ENCODE measurements around the gene SYCN. TPM values are rescaled to one million over a fixed set of nuclear protein-coding genes. Genes with fewer than 3 reads are reported as not detected.

SYCN gene
- polyA plus RNA-seq, 3 donors from 2014 or later, result not detected

DNA sequence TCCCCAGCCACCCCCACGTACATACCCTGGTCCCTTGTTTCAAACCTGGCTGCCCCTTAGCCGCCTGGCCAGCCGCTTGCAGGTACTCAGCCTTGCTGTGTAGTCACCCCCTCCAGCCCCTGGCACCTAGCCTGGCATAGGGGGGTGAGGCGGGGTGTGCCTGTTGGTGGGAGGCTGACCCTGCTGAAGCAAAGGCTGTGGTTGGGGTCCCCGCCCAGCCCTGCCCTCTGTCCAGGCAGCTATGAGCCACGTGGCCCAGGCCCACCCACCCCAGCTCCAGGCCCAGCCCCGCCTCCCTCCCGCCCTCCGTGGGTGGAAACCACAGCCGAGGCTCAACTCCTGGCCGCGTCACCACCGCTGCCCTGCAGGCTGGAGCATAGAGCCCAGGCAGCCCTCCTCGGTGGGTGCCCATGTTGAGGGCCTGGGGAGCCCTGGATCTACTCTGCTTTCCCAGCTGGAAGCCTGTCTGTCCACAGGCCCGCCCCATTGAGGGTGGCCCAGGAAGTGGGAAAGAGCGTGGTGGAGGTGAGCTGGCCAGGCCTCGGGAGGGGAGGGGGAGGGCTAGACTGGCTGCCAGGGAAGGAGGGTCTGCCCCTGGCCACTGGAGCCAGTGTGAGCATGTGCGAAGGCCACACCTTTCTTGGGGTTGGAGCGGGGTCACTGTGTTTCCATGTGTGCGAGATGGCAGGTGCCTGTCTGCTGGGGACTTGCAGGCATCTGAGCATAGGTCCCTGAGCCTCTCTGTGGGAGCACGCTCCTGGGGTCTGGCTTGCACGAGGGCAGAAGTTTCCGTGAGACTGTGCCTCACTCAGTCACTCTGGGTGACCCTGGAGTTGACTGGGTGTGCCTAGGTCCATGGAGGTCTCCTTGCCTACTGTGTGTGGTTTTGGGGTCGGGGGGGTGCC lies 47.5 kb downstream of the SYCN start:
- H3K4me1 Mint-ChIP-seq, result peaks cover 35 to 49% of the 10 kb centered on the region in 2 donors
- H3K27ac Mint-ChIP-seq, result peak overlapping the region in 2 of 6 donors; percentile 26 to 61
- DNase-seq, result no peak
- H3K4me3 Mint-ChIP-seq, result peak overlapping the region in 1 of 5 donors; percentile 23
- peaks cover 2 to 8% (median 2%) of the 10 kb centered on the region in 3 donors for H3K27me3 Mint-ChIP-seq (ENCODE audit: low read depth in 3 of 3)
- no peaks in the 10 kb centered on the region for H3K9me3 Mint-ChIP-seq
- H3K36me3 Mint-ChIP-seq, result no peaks in the 10 kb centered on the region

DNA sequence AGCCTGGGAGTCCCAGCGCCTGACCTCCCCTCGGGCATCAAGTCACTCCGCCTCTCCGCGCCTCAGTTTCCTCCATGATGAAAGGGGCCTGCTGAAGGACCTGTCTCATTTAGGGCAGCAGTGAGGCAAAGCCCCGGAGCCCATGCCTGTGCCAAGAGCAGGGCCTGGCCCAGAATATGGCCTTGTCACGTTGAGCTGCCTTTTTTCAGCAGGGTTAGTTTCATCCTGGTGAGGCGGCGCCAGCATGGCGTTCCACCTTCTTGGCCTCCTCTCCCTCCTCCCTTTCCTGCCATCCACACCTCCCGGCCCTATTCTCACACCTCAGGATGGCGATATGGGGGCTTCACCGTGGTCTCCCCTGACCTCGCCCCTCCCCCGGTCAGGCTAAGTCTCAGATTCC lies 48.3 kb downstream of the SYCN start:
- no peaks in the 10 kb centered on the region for H3K9me3 Mint-ChIP-seq
- no peaks in the 10 kb centered on the region for H3K36me3 Mint-ChIP-seq
- no peak for DNase-seq
- H3K27ac Mint-ChIP-seq, result no peak overlapping the region
- H3K4me3 Mint-ChIP-seq, result no peak overlapping the region
- H3K27me3 Mint-ChIP-seq (ENCODE audit: low read depth in 3 of 3), result peaks cover 2 to 7% (median 2%) of the 10 kb centered on the region in 3 donors
- H3K4me1 Mint-ChIP-seq, result peaks cover 40 to 50% of the 10 kb centered on the region in 2 donors

DNA sequence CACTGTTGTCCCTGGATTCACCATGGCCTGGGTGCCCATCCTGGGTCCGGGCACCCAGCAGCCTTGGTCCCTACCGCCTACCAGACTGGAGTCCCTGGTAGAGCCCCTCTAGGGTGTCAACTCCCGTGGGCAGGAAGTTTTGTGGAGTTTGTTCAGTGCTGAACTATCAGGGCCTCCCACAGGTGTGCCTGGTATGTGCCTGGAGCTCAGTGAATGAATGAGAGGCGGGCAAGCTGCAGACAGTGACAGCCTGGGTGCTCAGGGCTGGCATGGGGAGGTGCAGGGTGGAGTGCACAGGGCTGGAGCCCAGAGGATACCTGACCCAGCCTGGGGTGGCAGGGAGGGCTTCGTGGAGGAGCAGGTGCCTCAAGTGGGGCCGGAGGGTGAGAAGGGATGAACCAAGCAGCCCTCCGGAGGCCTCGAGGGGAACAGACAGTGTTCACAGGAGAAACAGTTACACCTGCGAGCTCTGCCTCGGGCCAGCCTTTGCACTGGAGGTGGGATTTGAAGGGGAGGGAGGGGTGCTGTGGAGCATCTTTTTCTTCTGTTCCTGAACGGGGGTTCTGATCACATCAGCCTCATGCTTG lies 48.9 kb downstream of the SYCN start:
- no peak for DNase-seq
- Mint-ChIP-seq H3K4me1 (peaks cover 37 to 47% of the 10 kb centered on the region in 2 donors), H3K27ac (no peak overlapping the region), H3K9me3 (no peaks in the 10 kb centered on the region), H3K36me3 (no peaks in the 10 kb centered on the region), H3K4me3 (no peak overlapping the region), H3K27me3 (ENCODE audit: low read depth in 3 of 3) (peaks cover 2 to 7% (median 2%) of the 10 kb centered on the region in 3 donors)

DNA sequence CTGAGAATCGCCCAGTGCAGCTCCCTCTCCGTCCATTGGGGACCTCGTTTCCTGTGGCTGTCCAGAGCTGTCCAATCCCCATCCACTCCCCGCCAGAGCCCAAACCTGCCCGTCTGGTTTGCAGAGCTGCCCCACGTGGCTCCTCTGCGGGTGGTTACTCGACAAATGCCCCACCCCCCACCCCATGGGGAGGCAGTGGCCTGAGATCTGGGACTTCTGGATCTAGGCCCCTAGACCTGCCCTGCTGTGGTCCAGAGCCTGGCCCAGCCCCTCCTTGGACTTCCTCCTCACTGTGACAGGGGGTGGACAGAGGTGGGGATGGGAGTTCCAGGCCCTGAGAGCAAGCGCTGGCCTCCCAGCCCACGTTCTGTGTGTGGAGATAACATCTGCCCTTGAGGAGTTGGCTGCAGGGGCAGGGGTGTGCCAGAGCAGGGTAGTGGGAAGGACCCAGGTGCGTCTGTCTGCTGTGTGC lies 49.4 kb downstream of the SYCN start:
- DNase-seq, result no peak
- Mint-ChIP-seq H3K9me3 (no peaks in the 10 kb centered on the region), H3K27me3 (ENCODE audit: low read depth in 3 of 3) (peaks cover 2 to 7% (median 2%) of the 10 kb centered on the region in 3 donors), H3K4me1 (peaks cover 35 to 44% of the 10 kb centered on the region in 2 donors), H3K4me3 (no peak overlapping the region), H3K36me3 (no peaks in the 10 kb centered on the region), H3K27ac (no peak overlapping the region)

DNA sequence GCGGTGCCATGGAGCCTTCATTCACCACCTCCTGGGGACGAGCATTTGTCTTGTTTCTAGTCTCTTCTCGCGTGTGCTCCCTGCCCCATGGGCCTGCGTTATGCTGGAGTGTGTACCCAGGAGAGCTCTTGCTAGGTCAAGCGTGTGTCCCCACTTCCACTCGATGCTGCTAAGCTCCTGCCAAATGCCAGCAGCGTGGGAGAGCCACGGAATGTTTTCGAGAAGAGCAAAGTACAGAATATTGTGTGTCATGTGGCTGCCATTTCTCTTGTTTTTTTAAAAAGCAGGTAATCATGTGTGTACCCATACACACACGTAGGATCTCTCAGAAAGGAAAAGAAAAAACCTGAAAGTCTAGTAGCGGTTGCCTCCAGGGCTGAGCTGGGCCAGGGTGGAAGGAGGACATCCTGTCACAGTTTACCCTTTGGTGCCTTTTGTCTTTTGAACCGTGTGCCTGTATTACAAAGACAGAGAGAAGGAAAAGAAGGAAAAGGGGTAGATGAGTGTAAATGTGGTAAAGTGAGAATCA lies 49.9 kb downstream of the SYCN start:
- H3K9me3 Mint-ChIP-seq, result no peaks in the 10 kb centered on the region
- H3K27me3 Mint-ChIP-seq (ENCODE audit: low read depth in 3 of 3), result peaks cover 0 to 7% (median 2%) of the 10 kb centered on the region in 3 donors
- peaks cover 37 to 44% of the 10 kb centered on the region in 2 donors for H3K4me1 Mint-ChIP-seq
- no peaks in the 10 kb centered on the region for H3K36me3 Mint-ChIP-seq
- peak overlapping the region in 1 of 6 donors; percentile 45 for H3K27ac Mint-ChIP-seq
- no peak for DNase-seq
- no peak overlapping the region for H3K4me3 Mint-ChIP-seq

Other genes with a start within 250 kb of the SYCN start
- not detected for gene FBXO17, start 228.5 kb downstream of the SYCN start, polyA plus RNA-seq
- under 1 TPM in 1 of 3 donors, not detected in 2; 0.48 TPM for gene FBXO27, start 171.7 kb downstream of the SYCN start, polyA plus RNA-seq
- not detected for gene ACP7, start 119.9 kb downstream of the SYCN start, polyA plus RNA-seq
- gene PAK4, start 78.5 kb downstream of the SYCN start, polyA plus RNA-seq, result 1 to 10 TPM in 2 of 3 donors, under 1 TPM in 1; 0.68 to 2.1 (median 1.5) TPM
- not detected for gene NCCRP1, start 7.3 kb downstream of the SYCN start, polyA plus RNA-seq
- not detected for gene IFNL3, start 40.7 kb upstream of the SYCN start, polyA plus RNA-seq
- under 1 TPM in 1 of 3 donors, not detected in 2; 0.45 TPM for gene IFNL4, start 44.6 kb upstream of the SYCN start, polyA plus RNA-seq
- not detected for gene IFNL2, start 64.1 kb upstream of the SYCN start, polyA plus RNA-seq
- gene IFNL1, start 92.1 kb upstream of the SYCN start, polyA plus RNA-seq, result 1 to 10 TPM; 2.2 to 4.8 (median 2.3) TPM
- 10 to 100 TPM in 1 of 3 donors, 1 to 10 TPM in 2; 4.8 to 16.0 (median 5.4) TPM for gene LRFN1, start 116.6 kb upstream of the SYCN start, polyA plus RNA-seq
- 1,000 to 10,000 TPM in 2 of 3 donors, 100 to 1,000 TPM in 1; 990 to 1,609 (median 1,254) TPM for gene GMFG, start 131.8 kb upstream of the SYCN start, polyA plus RNA-seq
- gene SAMD4B, start 138.2 kb upstream of the SYCN start, polyA plus RNA-seq, result 10 to 100 TPM in 1 of 3 donors, 1 to 10 TPM in 2; 2.9 to 17.8 (median 3.9) TPM
- gene PAF1, start 186.8 kb upstream of the SYCN start, polyA plus RNA-seq, result 10 to 100 TPM; 18.9 to 48.1 (median 31.6) TPM
- gene MED29, start 187.1 kb upstream of the SYCN start, polyA plus RNA-seq, result 10 to 100 TPM; 41.6 to 64.7 (median 41.8) TPM
- gene ZFP36, start 202.6 kb upstream of the SYCN start, polyA plus RNA-seq, result 100 to 1,000 TPM; 305 to 745 (median 318) TPM
- gene PLEKHG2, start 208.4 kb upstream of the SYCN start, polyA plus RNA-seq, result 1 to 10 TPM in 2 of 3 donors, not detected in 1; 3.7 to 4.3 TPM
- 1,000 to 10,000 TPM in 1 of 3 donors, 100 to 1,000 TPM in 2; 733 to 1,627 (median 903) TPM for gene RPS16, start 231.7 kb upstream of the SYCN start, polyA plus RNA-seq
- gene SUPT5H, start 241.3 kb upstream of the SYCN start, polyA plus RNA-seq, result 100 to 1,000 TPM in 1 of 3 donors, 10 to 100 TPM in 2; 30.5 to 114 (median 67.0) TPM

All from immature natural killer cell (primary cell).